ENCODE data around the gene LRMDA.
"Not testable (repeated sequence)": the region's sequence is repeated elsewhere in the genome, so short reads cannot be mapped to it uniquely, and the experiment has no call there.

LRMDA gene

DNA sequence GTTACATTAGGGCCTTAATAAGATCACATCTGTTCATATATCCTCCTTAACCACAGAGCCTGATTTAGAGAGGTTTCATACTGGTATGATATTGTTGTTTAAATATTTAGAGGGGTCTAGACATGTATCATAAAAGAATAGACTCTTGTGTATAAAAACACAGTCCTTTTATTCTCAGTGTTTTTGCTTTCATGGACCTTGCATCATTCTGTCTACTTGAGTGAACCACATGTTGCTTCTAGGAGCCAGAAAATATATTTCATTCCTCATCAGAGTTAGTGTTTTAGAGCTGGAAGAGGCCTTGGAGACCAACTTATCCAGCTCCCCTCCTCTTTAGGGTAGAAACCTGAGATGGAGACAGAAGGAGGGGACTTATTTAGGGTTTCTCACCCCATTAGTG is 312.8 kb downstream of the LRMDA start:
- Histone ChIP-seq H3K4me3 (ENCODE audit: low read depth, low read length) (no peak overlapping the region), H3K9me3 (ENCODE audit: control insufficient read depth, low read length) (no peaks in the 10 kb centered on the region), H3K27ac (no peak overlapping the region), H3K27me3 (ENCODE audit: control insufficient read depth, insufficient read depth, low read length) (no peaks in the 10 kb centered on the region), H3K4me1 (no peaks in the 10 kb centered on the region), H2AFZ (no peak overlapping the region), H3K4me2 (ENCODE audit: low read length) (no peak overlapping the region), H3K36me3 (ENCODE audit: control insufficient read depth, insufficient read depth, low read length) (no peaks in the 10 kb centered on the region), H3K9ac (no peak overlapping the region), H3K79me2 (no peaks in the 10 kb centered on the region)
- TF ChIP-seq, protein P1, sequence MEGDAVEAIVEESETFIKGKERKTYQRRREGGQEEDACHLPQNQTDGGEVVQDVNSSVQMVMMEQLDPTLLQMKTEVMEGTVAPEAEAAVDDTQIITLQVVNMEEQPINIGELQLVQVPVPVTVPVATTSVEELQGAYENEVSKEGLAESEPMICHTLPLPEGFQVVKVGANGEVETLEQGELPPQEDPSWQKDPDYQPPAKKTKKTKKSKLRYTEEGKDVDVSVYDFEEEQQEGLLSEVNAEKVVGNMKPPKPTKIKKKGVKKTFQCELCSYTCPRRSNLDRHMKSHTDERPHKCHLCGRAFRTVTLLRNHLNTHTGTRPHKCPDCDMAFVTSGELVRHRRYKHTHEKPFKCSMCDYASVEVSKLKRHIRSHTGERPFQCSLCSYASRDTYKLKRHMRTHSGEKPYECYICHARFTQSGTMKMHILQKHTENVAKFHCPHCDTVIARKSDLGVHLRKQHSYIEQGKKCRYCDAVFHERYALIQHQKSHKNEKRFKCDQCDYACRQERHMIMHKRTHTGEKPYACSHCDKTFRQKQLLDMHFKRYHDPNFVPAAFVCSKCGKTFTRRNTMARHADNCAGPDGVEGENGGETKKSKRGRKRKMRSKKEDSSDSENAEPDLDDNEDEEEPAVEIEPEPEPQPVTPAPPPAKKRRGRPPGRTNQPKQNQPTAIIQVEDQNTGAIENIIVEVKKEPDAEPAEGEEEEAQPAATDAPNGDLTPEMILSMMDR (IDR thresholded peaks at IDR 0.05) = no peak

DNA sequence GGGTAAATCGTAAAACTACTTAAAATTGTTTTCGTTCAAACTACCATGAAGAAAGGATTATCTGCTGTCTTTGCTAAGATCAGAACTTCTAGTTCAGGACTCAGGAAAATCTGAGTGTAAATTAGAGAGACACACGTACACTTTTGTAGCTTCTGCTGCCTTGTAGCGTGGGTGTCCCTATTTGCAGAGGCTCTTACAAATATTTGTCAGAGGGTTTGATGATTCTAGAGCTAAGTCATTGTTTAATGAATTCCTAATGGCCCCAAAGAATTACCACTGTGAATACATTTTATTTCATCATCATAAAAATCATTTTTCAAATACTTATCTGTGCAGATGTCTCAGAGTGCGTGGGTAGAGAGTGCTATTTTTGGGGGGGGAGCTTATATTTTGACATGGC is 314.9 kb downstream of the LRMDA start:
- Histone ChIP-seq H3K4me1 (no peaks in the 10 kb centered on the region), H3K9me3 (ENCODE audit: control insufficient read depth, low read length) (no peaks in the 10 kb centered on the region), H3K27me3 (ENCODE audit: control insufficient read depth, insufficient read depth, low read length) (no peaks in the 10 kb centered on the region), H3K79me2 (no peaks in the 10 kb centered on the region), H3K27ac (no peak overlapping the region), H3K4me3 (ENCODE audit: low read depth, low read length) (no peak overlapping the region), H3K36me3 (ENCODE audit: control insufficient read depth, insufficient read depth, low read length) (no peaks in the 10 kb centered on the region), H2AFZ (no peak overlapping the region), H3K4me2 (ENCODE audit: low read length) (no peak overlapping the region), H3K9ac (no peak overlapping the region)
- TF ChIP-seq, protein P1 (IDR thresholded peaks at IDR 0.05) = no peak

DNA sequence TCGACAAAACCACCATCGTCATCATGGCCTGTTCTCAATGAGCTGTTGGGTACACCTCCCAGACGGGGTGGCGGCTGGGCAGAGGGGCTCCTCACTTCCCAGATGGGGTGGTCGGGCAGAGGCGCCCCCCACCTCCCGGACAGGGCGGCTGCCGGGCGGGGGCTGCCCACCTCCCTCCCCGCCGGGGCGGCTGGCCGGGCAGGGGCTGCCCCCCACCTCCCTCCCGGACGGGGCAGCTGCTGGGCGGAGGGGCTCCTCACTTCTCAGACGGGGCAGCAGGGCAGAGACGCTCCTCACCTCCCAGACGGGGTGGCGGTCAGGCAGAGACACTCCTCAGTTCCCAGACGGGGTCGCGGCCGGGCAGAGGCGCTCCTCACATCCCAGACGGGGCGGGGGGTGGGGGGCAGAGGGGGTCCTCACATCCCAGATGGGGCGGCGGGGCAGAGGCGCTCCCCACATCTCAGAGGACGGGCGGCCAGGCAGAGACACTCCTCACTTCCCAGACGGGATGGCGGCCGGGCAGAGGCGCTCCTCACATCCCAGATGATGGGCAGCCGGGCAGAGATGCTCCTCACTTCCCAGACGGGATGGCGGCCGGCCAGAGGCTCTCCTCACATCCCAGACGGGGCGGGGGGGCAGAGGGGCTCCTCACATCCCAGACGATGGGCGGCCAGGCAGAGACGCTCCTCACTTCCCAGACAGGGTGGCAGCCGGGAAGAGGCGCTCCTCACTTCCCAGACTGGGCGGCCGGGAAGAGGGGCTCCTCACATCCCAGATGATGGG is 318.9 kb downstream of the LRMDA start:
- H3K36me3 ChIP-seq (ENCODE audit: control insufficient read depth, insufficient read depth, low read length); H3K9me3 ChIP-seq (ENCODE audit: control insufficient read depth, low read length); H3K9ac ChIP-seq; H3K27me3 ChIP-seq (ENCODE audit: control insufficient read depth, insufficient read depth, low read length); H3K4me2 ChIP-seq (ENCODE audit: low read length); H2AFZ ChIP-seq; H3K4me1 ChIP-seq; H3K4me3 ChIP-seq (ENCODE audit: low read depth, low read length); H3K27ac ChIP-seq; H3K79me2 ChIP-seq: not testable (repeated sequence)

DNA sequence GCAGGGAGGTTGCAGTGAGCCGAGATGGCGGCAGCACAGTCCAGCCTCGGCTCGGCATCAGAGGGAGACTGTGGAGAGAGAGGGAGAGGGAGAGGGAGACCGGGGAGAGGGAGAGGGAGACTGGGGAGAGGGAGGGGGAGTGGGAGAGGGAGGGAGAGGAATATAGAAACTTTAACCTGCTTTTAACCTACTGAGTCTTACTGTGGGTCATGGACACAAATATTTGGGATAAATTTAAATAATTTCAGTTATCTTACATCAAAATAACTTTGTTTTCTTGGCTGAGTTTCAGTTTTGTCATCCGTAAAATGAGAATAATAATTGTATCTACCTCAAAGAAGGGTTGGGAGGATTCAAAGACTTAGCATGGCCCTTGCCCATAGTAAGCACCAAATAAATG is 319.8 kb downstream of the LRMDA start:
- TF ChIP-seq, protein P1 (IDR thresholded peaks at IDR 0.05) = no peak
- H3K79me2 ChIP-seq = no peaks in the 10 kb centered on the region

DNA sequence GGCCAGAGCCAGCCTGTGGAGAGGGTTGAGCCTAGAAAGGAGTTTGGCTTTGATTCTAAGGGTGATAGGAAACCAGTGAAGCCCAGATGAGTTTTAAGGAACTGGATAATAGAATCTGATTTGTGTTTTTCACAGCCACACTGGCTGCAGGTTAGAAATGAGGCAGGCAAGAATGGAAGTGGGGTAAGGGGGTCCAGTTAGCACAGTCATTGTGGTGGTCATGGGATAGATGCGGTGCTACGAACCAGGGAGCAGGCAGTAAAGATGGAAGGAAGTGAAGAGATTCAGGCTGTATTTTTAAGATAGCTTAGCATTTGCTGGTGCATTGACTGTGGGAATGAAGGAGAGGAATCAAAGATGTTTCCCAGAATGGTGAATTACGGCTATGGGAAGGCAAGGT is 322.2 kb downstream of the LRMDA start:
- no peaks in the 10 kb centered on the region for H3K9me3 ChIP-seq (ENCODE audit: control insufficient read depth, low read length)
- no peak overlapping the region for H3K4me3 ChIP-seq (ENCODE audit: low read depth, low read length)
- no peak overlapping the region for H2AFZ ChIP-seq
- H3K79me2 ChIP-seq = no peaks in the 10 kb centered on the region
- no peaks in the 10 kb centered on the region for H3K36me3 ChIP-seq (ENCODE audit: control insufficient read depth, insufficient read depth, low read length)
- H3K9ac ChIP-seq = no peak overlapping the region
- H3K27me3 ChIP-seq (ENCODE audit: control insufficient read depth, insufficient read depth, low read length) = no peaks in the 10 kb centered on the region
- H3K4me2 ChIP-seq (ENCODE audit: low read length) = no peak overlapping the region
- no peaks in the 10 kb centered on the region for H3K4me1 ChIP-seq
- no peak overlapping the region for H3K27ac ChIP-seq
- TF ChIP-seq, protein P1 (IDR thresholded peaks at IDR 0.05) = no peak

More for the DNA sequence above, 319.8 kb downstream of the LRMDA start:
- no peak overlapping the region for H3K4me3 ChIP-seq (ENCODE audit: low read depth, low read length)
- H3K27ac ChIP-seq = no peak overlapping the region
- no peak overlapping the region for H3K4me2 ChIP-seq (ENCODE audit: low read length)
- no peak overlapping the region for H2AFZ ChIP-seq
- no peaks in the 10 kb centered on the region for H3K9me3 ChIP-seq (ENCODE audit: control insufficient read depth, low read length)
- H3K36me3 ChIP-seq (ENCODE audit: control insufficient read depth, insufficient read depth, low read length) = no peaks in the 10 kb centered on the region
- H3K9ac ChIP-seq = no peak overlapping the region
- H3K4me1 ChIP-seq = no peaks in the 10 kb centered on the region
- no peaks in the 10 kb centered on the region for H3K27me3 ChIP-seq (ENCODE audit: control insufficient read depth, insufficient read depth, low read length)

All from parathyroid adenoma (tissue), 2 donors.